ENCODE data around the gene GJB5.

The GJB5 gene

DNA sequence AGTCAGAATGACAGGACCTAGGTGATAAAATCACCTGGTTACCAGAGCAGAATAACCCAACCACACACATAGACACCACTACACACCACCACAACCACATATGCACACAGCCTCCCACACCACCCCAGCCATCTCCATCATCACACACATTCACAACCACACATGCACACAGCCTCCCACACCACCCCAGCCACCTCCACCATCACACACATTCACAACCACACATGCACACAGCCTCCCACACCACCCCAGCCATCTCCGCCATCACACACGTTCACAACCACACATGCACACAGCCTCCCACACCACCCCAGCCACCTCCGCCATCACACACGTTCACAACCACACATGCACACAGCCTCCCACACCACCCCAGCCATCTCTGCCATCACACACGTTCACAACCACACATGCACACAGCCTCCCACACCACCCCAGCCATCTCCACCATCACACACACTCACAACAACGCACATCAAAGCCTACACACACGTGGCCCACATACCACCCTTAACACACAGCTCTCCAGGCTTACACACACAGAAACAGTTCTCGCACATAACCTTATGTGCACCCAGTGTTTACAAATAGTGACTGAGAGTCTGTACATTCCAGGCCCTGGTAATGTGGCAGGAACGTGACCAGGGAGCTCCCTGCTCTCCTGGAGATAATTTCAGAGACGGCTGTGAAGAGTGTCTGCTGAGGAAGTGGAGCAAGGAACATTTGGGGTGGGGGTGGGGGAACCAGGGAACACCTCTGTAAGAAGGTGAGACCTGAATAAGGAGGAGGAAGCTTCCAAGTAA, 22.9 kb downstream of the GJB5 start:
- no peak for DNase-seq

DNA sequence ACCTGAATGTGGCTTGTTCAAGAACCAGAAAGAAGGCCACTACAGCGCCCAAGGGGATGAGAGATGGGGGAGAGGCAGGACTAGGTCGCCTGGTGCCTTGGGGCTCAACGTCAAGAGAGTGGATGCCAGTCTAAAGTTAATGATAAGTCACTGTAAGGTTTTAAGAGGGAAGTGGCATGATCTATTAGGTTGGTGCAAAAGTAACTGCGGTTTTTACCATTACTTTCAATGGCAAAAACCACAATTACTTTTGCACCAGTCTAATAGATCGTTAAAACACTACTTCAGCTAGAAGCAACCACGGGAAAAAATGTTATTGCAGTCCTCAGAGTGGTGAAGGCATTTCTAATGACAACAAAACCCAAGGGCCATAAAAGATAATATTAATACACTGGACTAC, 23.5 kb downstream of the GJB5 start:
- DNase-seq = no peak

DNA sequence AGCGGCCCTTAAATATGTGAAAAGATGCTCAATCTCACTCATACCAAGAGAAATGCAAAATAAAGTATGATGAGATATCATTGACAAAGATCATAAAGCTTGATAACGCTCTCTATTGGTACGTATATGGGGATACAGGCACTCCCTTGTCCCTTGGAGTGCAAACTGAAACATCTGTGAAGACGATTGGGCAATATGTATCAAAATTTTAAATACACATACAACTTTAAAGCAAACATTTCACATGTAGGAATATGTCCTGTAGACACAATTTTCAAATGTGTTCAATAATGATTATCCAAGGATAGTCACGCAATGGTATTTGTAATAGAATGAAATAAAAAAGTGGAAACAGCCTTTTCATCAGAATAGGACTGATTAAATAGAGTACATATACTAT, 24.2 kb downstream of the GJB5 start:
- no peak for DNase-seq

DNA sequence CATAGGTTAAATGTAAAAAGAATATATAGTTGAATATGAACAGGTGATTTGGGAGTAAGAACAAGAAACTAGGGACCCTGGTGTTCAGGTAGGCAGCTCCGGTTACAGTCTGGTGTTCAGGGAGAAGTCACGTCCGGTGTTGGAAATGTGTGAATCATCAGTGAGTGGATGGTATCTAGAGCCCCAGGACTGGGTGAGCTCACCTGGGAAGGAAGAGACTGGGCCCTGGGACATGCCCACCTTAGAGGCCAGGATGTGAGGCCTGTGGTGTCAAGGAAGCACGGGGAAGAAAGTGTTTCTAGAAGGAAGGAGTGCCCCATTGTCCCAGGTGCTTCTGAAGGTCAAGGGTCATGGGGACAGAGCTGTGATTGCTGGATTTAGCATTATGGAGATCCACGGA, 24.7 kb downstream of the GJB5 start:
- no peak for DNase-seq

DNA sequence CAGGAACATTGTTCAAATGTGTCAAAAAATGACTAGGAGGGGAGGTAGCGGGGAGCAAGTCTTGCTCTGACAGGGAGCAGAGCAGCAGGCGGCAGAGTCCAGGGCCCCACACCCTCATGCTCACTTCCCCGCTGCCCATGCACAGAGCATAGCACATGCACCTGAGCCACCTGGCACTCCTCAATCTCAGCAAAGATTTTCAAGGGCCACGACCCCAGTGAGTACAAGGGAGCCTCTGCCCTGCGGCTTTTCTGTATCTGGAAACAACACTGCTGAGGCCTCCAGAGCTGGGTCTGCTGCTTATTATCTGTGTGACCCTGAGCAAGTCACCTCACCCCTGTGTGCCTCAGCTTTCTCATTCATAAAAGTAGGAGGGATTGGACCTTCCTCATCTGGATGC, 25.1 kb downstream of the GJB5 start:
- DNase-seq = no peak

DNA sequence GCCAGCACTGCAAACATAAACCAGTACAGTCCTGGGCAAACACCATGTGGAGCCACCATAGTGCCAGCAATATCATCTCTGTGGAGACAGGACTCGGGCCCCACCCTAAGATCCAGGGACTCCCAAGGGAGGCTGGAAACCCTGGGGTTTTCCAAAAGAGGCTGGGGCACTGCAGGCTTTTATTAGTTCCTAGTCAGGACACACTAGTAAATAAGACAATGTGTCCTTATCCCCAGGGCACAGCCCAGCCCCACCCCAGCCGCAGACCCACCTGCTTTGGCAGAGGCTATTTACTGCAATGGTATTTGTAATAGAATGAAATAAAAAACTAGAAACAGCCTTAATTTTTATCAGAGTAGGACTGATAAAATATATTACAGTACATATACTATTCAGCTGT, 25.7 kb downstream of the GJB5 start:
- DNase-seq = no peak

DNA sequence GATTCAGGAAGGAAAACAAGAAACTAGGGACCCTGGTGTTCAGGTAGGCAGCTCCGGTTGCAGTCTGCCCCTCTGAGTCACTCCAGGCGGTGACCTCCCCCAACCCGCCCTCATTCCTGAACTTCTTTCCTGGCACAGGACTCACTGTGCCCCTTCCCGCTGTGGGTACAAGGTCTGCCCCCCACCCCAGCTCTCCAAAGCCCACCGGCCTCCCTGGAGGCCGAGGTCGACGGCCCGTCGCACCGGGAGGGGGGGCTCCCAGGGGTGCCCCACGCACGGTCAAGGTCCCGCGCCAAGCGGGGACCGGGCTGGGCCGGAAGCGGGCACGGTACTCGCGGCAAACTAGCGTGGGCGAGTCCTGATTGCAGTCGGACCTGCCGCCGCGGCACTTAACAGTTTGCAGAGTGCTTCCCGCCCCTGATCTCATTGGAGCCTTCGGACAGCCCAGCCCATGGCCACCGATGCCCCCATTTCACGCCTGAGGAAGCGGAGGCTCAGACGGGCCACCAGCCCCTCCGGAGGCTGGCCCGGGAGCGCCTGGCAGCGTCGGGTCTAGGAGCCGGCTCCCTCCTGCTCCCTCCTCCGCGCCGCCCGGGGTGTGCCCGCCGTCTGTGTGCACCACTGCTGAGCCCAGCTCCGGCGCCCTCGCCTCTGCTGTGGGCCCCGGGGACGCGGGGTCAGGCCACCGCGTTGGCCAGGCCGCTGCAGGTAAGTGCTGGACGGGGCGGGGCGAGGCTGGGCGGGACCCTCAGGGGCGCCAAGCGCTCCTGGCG, 26.4 kb downstream of the GJB5 start, which contains the start of gene GJB3:
Gene GJB3, plus strand, starts transcription at position 144 of the 773 bp plus-strand sequence. CDS start 3,549 bp downstream, outside the sequence.
- no peak for DNase-seq

DNA sequence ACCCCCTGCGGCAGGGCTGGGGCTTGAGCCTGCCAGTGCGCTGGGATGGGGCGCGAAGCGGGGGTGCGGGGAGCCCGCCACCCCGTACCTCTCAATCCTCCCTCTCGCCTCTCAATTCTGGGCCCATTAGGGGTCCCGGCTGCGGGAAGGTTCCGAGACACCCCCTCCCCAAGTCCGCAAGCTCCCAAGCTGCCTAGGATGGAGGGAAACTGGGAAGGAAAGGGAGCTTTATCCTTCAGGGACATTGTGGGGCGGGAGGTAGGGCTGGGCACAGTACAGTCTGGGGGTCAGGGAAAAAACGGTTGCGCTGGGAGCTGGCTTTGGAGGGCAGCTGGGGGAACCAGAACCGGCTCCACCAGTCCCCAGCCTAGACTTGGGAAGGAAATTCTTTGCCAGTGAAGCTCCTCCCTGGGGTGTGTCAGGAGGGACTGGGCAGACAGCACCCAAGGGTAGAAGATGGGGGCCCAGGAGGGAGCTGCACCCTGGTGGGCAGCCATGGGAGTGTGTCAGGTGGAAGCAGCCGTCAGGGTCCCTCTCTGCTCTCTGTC, 27.1 kb downstream of the GJB5 start:
- no peak for DNase-seq

DNA sequence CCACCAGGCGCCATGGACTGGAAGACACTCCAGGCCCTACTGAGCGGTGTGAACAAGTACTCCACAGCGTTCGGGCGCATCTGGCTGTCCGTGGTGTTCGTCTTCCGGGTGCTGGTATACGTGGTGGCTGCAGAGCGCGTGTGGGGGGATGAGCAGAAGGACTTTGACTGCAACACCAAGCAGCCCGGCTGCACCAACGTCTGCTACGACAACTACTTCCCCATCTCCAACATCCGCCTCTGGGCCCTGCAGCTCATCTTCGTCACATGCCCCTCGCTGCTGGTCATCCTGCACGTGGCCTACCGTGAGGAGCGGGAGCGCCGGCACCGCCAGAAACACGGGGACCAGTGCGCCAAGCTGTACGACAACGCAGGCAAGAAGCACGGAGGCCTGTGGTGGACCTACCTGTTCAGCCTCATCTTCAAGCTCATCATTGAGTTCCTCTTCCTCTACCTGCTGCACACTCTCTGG, 29.9 kb downstream of the GJB5 start:
- no peak for DNase-seq

DNA sequence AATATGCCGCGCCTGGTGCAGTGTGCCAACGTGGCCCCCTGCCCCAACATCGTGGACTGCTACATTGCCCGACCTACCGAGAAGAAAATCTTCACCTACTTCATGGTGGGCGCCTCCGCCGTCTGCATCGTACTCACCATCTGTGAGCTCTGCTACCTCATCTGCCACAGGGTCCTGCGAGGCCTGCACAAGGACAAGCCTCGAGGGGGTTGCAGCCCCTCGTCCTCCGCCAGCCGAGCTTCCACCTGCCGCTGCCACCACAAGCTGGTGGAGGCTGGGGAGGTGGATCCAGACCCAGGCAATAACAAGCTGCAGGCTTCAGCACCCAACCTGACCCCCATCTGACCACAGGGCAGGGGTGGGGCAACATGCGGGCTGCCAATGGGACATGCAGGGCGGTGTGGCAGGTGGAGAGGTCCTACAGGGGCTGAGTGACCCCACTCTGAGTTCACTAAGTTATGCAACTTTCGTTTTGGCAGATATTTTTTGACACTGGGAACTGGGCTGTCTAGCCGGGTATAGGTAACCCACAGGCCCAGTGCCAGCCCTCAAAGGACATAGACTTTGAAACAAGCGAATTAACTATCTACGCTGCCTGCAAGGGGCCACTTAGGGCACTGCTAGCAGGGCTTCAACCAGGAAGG, 30.5 kb downstream of the GJB5 start:
- DNase-seq = no peak

DNA sequence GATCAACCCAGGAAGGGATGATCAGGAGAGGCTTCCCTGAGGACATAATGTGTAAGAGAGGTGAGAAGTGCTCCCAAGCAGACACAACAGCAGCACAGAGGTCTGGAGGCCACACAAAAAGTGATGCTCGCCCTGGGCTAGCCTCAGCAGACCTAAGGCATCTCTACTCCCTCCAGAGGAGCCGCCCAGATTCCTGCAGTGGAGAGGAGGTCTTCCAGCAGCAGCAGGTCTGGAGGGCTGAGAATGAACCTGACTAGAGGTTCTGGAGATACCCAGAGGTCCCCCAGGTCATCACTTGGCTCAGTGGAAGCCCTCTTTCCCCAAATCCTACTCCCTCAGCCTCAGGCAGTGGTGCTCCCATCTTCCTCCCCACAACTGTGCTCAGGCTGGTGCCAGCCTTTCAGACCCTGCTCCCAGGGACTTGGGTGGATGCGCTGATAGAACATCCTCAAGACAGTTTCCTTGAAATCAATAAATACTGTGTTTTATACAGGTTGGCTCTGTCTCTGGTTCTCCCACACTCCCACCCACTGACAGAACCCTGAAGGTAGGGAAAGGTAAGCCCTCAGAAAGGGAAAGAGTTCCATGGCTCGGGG, 31.1 kb downstream of the GJB5 start:
- no peak for DNase-seq

DNA sequence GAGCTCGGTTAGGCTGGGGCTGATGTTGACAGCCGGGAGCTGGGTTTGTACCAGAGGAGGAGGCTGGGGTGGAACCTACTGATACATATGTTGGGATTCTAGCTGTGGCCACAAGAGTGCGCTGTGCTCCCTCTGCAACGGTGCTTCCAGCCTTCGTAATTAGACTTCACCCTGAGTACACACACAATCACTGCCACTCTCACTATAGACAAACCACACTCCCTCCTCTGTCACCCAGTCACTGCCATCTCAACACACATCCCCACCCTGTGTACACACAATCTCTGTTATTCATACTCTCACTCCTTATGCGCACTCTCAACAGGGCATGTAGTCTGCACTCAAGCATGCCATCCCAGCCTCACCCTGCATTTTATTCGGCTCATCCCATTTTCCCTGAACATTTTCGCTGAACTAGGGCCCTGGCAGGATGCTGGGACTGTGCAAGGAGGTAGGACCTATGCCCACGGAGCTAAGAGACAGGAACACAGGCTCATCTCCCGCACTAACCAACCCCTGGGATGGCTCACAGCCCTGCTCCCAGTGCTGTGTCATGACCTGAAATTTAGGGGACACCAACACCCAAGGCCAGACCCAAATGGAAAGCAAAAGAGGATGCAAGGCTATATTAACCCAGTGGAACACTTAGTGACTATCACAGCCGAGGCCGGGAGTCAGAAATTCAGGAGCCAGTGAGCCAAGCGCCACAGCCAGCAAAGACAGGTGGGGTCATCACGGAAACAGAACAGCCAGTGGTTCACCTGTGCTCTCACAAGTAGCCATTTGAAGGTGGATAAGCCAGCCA, 31.9 kb downstream of the GJB5 start:
- DNase-seq = peak; percentile 89

DNA sequence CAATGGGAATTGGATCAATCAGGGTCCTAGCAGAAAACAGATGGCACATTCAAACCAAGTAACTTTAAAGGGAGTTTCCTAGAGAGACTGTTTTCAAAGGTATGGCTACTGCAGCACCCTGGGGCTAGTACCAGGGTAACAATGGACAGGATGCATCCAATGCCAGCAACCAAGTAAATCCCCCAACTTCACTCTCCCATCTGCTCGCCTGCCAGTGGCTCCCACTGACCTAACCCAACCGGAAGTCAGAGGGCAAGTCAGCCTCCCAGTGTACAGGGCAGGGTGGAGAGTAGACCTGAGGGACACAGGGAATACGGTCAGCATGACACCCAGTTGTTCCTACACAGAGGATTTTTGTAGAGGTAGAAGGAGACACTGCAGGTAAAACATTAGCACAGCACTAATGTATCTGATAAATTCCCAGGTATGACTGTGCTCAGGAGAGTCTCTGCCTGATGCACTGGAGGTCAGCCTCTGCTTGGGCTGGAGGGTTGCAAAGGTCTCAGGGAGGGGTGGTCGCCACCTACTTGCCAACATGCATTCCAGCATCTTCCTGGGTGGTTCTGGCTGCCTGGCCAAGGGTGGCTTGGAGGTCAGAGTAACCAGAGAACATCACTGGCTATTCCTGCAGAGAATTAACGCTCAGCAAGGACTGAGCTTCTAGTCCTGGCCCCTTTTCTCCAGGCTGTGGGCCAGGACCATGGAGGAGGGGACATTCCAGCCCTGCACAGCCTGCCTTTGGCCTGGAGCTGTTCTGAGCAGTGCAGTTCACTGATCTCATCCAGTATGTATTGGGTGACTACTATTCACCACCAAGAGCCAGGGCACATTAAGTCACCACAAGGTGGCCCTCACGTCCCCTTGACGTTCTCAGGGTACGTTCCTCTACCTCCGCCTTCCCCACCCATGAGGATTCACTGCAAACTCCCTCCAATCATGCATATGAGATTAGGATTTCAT, 32.9 kb downstream of the GJB5 start:
- DNase-seq = no peak

DNA sequence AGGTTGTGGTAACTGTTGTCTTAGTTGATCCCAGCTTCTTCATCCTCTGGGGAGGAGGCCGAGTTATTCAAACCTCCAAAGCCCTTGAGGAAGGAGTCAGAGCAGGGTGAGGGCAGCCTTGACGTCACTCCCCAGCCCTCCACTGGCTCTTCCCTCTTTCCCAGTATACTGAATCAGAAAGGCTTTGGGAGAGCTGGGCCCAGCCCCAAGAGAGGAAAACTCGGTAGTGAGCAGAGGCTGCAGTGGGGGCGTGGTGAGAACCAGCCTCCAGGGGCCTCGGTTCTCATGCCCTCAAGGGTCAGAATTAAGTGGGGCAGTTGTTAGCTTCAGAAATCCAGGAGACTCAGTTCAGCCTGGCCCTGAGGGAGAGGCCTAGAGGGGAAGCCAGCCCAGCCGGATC, 36.1 kb downstream of the GJB5 start:
- DNase-seq = no peak

DNA sequence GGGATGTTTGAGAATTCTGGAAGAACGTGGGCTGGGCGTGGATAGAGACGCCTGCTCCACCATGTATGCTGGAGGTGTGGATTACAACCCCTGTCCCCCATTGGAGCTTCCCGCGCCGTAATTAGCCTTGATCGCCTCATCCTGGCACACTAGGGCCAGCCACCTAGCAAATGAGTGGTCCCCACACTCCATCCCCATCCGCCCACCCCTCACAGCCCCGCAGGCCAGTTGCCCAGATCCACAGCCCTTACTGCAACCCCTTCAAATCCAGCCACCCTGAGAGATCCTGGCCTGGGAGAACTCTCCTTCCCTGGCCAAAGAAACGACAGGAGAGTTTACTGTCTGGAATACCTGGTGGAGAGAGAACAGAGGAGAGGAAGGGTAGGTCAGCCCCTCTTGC, 37.6 kb downstream of the GJB5 start:
- DNase-seq = no peak

DNA sequence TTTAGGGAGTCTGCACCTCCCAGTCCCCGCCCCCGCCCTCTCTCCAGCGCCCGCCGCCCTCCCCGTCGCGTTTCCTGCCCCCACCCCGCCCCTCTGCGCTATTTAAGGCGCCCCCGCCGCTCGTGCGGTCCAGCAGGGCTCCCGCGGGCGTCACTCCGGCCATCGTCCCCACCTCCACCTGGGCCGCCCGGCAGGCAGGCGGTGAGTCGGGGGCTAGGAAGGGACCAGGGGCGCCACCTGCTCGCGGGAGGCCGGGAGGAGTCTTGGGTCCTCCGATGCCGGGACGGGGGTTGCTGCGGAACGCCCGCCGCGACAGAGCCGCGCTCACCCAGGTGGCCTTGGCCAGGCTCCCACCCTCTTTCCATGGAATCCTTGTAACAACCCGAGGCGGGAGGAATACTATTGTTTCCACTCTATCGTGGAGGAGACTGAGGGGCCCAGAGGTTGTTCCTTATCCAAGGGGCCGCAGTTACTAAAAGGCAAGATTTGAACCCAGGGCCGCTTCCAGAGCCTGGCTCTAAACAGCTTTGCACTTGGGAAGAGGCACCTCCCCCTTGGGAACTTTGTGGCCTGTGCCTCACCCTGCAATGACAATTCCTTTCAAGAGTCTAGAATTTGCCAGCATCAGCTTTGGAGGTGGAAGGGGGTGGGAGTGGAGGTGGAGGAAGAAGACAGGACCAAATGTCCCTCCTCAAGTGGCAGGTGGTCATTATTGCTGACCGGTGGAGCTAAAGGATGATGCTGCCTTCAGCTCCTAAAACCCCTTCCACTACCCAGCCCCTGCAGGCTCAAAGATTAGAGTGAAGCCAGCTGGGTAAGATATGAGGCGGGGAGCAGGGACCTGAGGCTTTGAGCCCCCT, 38.3 kb downstream of the GJB5 start, which contains the start of gene GJA4:
Gene GJA4, plus strand, starts transcription at position 132 of the 860 bp plus-strand sequence. CDS start 1,215 bp downstream, outside the sequence.
- no peak for DNase-seq

DNA sequence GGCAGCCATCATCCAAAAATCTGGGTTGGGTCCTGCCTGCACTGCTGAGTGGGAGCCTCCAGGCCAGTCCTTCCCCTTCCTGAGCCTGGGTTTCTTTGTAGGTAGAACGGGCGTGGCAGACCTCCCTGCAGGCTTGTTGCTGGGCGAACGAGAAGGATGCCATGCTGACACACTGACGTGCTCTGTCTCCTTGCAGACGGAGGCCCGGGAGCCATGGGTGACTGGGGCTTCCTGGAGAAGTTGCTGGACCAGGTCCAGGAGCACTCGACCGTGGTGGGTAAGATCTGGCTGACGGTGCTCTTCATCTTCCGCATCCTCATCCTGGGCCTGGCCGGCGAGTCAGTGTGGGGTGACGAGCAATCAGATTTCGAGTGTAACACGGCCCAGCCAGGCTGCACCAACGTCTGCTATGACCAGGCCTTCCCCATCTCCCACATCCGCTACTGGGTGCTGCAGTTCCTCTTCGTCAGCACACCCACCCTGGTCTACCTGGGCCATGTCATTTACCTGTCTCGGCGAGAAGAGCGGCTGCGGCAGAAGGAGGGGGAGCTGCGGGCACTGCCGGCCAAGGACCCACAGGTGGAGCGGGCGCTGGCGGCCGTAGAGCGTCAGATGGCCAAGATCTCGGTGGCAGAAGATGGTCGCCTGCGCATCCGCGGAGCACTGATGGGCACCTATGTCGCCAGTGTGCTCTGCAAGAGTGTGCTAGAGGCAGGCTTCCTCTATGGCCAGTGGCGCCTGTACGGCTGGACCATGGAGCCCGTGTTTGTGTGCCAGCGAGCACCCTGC, 39.3 kb downstream of the GJB5 start:
- DNase-seq = no peak

DNA sequence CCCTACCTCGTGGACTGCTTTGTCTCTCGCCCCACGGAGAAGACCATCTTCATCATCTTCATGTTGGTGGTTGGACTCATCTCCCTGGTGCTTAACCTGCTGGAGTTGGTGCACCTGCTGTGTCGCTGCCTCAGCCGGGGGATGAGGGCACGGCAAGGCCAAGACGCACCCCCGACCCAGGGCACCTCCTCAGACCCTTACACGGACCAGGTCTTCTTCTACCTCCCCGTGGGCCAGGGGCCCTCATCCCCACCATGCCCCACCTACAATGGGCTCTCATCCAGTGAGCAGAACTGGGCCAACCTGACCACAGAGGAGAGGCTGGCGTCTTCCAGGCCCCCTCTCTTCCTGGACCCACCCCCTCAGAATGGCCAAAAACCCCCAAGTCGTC, 39.9 kb downstream of the GJB5 start:
- DNase-seq = no peak

DNA sequence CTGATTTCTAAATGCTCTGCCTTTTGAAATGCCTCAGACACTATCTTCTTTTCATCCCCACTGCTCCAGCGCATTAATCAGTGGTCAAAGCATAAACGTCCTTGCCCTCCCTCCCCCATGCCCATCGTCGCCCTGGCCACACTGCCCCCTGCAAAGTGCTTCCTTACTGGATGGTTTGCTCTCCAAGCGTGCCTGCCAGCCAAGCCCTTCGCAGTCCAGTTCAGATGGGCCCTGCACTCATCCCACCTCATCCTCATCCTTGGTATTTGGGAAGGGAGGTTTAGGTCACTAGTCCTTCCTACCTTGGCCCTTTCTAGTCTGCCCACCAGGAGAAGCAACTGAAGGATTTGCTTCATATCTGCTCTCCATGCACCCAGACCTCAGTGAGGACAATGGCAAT, 41.1 kb downstream of the GJB5 start:
- DNase-seq = no peak

Measured in NCI-H2227 treated with DMSO at 0.1 percent for 48 hours (cell line).